Stimulated activated CD8-positive, alpha-beta memory T cell treated with anti-CD3 and anti-CD28 coated beads, Interleukin-12 subunit alpha, Interleukin-12 subunit beta, amount 100 ng/mL, for 24 hours (primary cell): ENCODE measurements around the gene SCN9A.
"Not testable (repeated sequence)": the region's sequence is repeated elsewhere in the genome, so short reads cannot be mapped to it uniquely, and the experiment has no call there.

Experiments
- DNase-seq: peaks from one replicate; pipeline ENCODE4 v3.0.0-alpha.2; 2020; ENCODE audit errors: extremely low read depth

SCN9A gene

GRCh38 chr2:166335284-166335683, 40.5 kb downstream of the SCN9A start:
- no peak for DNase-seq

- DNase-seq: no peak
These were observed 40.9 kb downstream of the SCN9A start for GRCh38 chr2:166334805-166335204.

GRCh38 chr2:166333801-166334200, 41.9 kb downstream of the SCN9A start:
- no peak for DNase-seq

- DNase-seq: no peak
These were observed 43.6 kb downstream of the SCN9A start for GRCh38 chr2:166332106-166332505.

GRCh38 chr2:166331468-166331867, 44.3 kb downstream of the SCN9A start:
- DNase-seq: no peak

GRCh38 chr2:166329465-166329864, 46.3 kb downstream of the SCN9A start:
- DNase-seq: no peak

- DNase-seq: no peak
These were observed 47.6 kb downstream of the SCN9A start for GRCh38 chr2:166328147-166328546.

GRCh38 chr2:166321076-166321475, 54.7 kb downstream of the SCN9A start:
- DNase-seq: no peak

GRCh38 chr2:166314022-166314759, 61.6 kb downstream of the SCN9A start:
- DNase-seq: no peak

GRCh38 chr2:166312863-166313262, 62.9 kb downstream of the SCN9A start:
- not testable (repeated sequence) for DNase-seq

GRCh38 chr2:166307326-166307725, 68.4 kb downstream of the SCN9A start:
- DNase-seq: no peak

- no peak for DNase-seq
These were observed 71.1 kb downstream of the SCN9A start for GRCh38 chr2:166304656-166305055.

GRCh38 chr2:166302036-166302435, 73.7 kb downstream of the SCN9A start:
- DNase-seq: no peak

- DNase-seq: no peak
These were observed 77.8 kb downstream of the SCN9A start for GRCh38 chr2:166297951-166298350.

- DNase-seq: no peak
These were observed 81.8 kb downstream of the SCN9A start for GRCh38 chr2:166293984-166294383.

GRCh38 chr2:166285215-166285614, 90.5 kb downstream of the SCN9A start:
- no peak for DNase-seq

GRCh38 chr2:166284359-166284758, 91.4 kb downstream of the SCN9A start:
- DNase-seq: no peak

- no peak for DNase-seq
These were observed 93.6 kb downstream of the SCN9A start for GRCh38 chr2:166282154-166282553.

- DNase-seq: no peak
These were observed 96.9 kb downstream of the SCN9A start for GRCh38 chr2:166278856-166279255.

GRCh38 chr2:166270376-166270775, 105.4 kb downstream of the SCN9A start:
- DNase-seq: no peak

- no peak for DNase-seq
These were observed 106.4 kb downstream of the SCN9A start for GRCh38 chr2:166269322-166269721.

- no peak for DNase-seq
These were observed 117.9 kb downstream of the SCN9A start for GRCh38 chr2:166257859-166258258.

- no peak for DNase-seq
These were observed 118.8 kb downstream of the SCN9A start for GRCh38 chr2:166256896-166257295.

- DNase-seq: no peak
These were observed 126.4 kb downstream of the SCN9A start for GRCh38 chr2:166249318-166249717.
